Mammary epithelial cell (primary cell): Measurements from ENCODE around the gene PGGT1B.

Experiments used
- EZH2 ChIP-seq: IDR thresholded peaks from 2 replicates; pipeline ENCODE4 v1.6.1; 2012; ENCODE audit warnings: low read length, inconsistent platforms, borderline replicate concordance
- TF ChIP-seq, protein P1 (sequence below), 2 donors: IDR thresholded peaks in 1 of 2; conservative IDR thresholded peaks in 1 of 2; 2 replicates each; pipeline ENCODE4 v1.5.1; 2011 to 2012; ENCODE audit warnings: inconsistent platforms in 2 of 2, low read length in 2 of 2, mild to moderate bottlenecking in 2 of 2, control low read depth in 1 of 2, low read depth in 1 of 2; ENCODE audit not compliant: insufficient read depth in 1 of 2; ENCODE audit errors: extremely low read depth in 1 of 2

- TF ChIP-seq, protein P1, sequence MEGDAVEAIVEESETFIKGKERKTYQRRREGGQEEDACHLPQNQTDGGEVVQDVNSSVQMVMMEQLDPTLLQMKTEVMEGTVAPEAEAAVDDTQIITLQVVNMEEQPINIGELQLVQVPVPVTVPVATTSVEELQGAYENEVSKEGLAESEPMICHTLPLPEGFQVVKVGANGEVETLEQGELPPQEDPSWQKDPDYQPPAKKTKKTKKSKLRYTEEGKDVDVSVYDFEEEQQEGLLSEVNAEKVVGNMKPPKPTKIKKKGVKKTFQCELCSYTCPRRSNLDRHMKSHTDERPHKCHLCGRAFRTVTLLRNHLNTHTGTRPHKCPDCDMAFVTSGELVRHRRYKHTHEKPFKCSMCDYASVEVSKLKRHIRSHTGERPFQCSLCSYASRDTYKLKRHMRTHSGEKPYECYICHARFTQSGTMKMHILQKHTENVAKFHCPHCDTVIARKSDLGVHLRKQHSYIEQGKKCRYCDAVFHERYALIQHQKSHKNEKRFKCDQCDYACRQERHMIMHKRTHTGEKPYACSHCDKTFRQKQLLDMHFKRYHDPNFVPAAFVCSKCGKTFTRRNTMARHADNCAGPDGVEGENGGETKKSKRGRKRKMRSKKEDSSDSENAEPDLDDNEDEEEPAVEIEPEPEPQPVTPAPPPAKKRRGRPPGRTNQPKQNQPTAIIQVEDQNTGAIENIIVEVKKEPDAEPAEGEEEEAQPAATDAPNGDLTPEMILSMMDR (conservative IDR thresholded peaks at IDR 0.05 in 1 of 2, IDR thresholded peaks at IDR 0.05 in 1 of 2; ENCODE audit: extremely low read depth in 1 of 2, insufficient read depth in 1 of 2, low read depth in 1 of 2, low read length in 2 of 2), result no peak
- TF ChIP-seq EZH2, result no peak
These were observed 19.5 kb upstream of the PGGT1B start for GRCh38 chr5:115282131-115282530.
